Hepatocyte (in vitro differentiated cells): Measurements from ENCODE around the gene CA14. TPM values are rescaled to one million over a fixed set of nuclear protein-coding genes. Genes with fewer than 3 reads are reported as not detected.

Experiments used
- DNase-seq: peaks from one replicate; pipeline ENCODE4 v3.0.0-alpha.2; 2016; ENCODE audit warnings: low spot score
- H2AFZ ChIP-seq: fragments of 200-600 bp; sonication (generic); 2 replicates; pipeline ENCODE4 v1.6.0; 2016; ENCODE audit warnings: antibody characterized with exemption, mild to moderate bottlenecking
- H3K27ac ChIP-seq: fragments of 200-600 bp; sonication (generic); 2 replicates; pipeline ENCODE4 v1.5.1; 2016; ENCODE audit warnings: mild to moderate bottlenecking
- H3K27me3 ChIP-seq: fragments of 200-600 bp; sonication (generic); 2 replicates; pipeline ENCODE4 v1.6.1; 2016
- H3K36me3 ChIP-seq: fragments of 200-600 bp; sonication (generic); replicated peaks from 2 replicates; pipeline ENCODE4 v1.5.1; 2016; ENCODE audit warnings: low read depth; ENCODE audit not compliant: insufficient read depth
- H3K4me1 ChIP-seq: fragments of 200-600 bp; sonication (generic); 2 replicates; pipeline ENCODE4 v1.5.1; 2016; ENCODE audit warnings: mild to moderate bottlenecking, moderate library complexity; ENCODE audit not compliant: insufficient read depth
- H3K4me2 ChIP-seq: fragments of 200-600 bp; sonication (generic); 2 replicates; pipeline ENCODE4 v1.6.0; 2016
- H3K4me3 ChIP-seq: fragments of 200-600 bp; sonication (generic); 2 replicates; pipeline ENCODE4 v1.5.1; 2016; ENCODE audit warnings: mild to moderate bottlenecking
- H3K79me2 ChIP-seq: fragments of 200-600 bp; sonication (generic); 2 replicates; pipeline ENCODE4 v1.6.0; 2017; ENCODE audit warnings: mild to moderate bottlenecking
- H3K9me2 ChIP-seq: fragments of 200-600 bp; sonication (generic); replicated peaks from 2 replicates; pipeline ENCODE4 v1.6.0; 2017; ENCODE audit warnings: mild to moderate bottlenecking; ENCODE audit not compliant: insufficient read depth
- H3K9me3 ChIP-seq: fragments of 200-600 bp; sonication (generic); 2 replicates; pipeline ENCODE4 v1.5.1; 2016; ENCODE audit warnings: low read depth, mild to moderate bottlenecking
- H4K20me1 ChIP-seq: fragments of 200-600 bp; sonication (generic); 2 replicates; pipeline ENCODE4 v1.6.0; 2016; ENCODE audit warnings: mild to moderate bottlenecking; ENCODE audit not compliant: insufficient read depth, poor library complexity, severe bottlenecking
- EZH2 ChIP-seq: fragments of 200-600 bp; sonication (generic); IDR thresholded peaks from 2 replicates; pipeline ENCODE4 v1.6.1; 2016; ENCODE audit warnings: antibody characterized with exemption, mild to moderate bottlenecking, borderline replicate concordance
- EZH2phosphoT487 ChIP-seq: fragments of 200-600 bp; sonication (generic); IDR thresholded peaks from one replicate; pipeline ENCODE4 v1.6.1; 2018; ENCODE audit warnings: antibody characterized with exemption, mild to moderate bottlenecking, low read depth, moderate library complexity; ENCODE audit not compliant: unreplicated experiment, severe bottlenecking
- WGBS: methylation state at CpG from one replicate; pipeline ENCODE4 v1.1.6; 2016; ENCODE audit warnings: low lambda C conversion rate; ENCODE audit errors: missing lambda C conversion rate; 5-methylcytosine and 5-hydroxymethylcytosine counted together
- polyA plus RNA-seq: library from polyadenylated mRNA; unstranded; fragments of >200 nt; fragmentation: Nextera tagmentation; extraction: Ambion mirVana; gene quantifications from 2 replicates; pipeline ENCODE4 v1.2.1, GENCODE V29; 2016
- total RNA-seq: library from RNA; depleted of rRNA; stranded (reverse); fragments of >200 nt; gene quantifications from 2 replicates; pipeline ENCODE4 v1.2.3, GENCODE V29; 2014
- TF ChIP-seq, protein P1 (sequence below): fragments of 200-600 bp; sonication (generic); IDR thresholded peaks from 2 replicates; pipeline ENCODE4 v1.5.1; 2016; ENCODE audit warnings: antibody characterized with exemption, mild to moderate bottlenecking; ENCODE audit not compliant: poor library complexity

Gene CA14
- total and polyA plus RNA-seq, 2 experiments from 2014 or later, result 4.6 to 7.3 TPM

DNA sequence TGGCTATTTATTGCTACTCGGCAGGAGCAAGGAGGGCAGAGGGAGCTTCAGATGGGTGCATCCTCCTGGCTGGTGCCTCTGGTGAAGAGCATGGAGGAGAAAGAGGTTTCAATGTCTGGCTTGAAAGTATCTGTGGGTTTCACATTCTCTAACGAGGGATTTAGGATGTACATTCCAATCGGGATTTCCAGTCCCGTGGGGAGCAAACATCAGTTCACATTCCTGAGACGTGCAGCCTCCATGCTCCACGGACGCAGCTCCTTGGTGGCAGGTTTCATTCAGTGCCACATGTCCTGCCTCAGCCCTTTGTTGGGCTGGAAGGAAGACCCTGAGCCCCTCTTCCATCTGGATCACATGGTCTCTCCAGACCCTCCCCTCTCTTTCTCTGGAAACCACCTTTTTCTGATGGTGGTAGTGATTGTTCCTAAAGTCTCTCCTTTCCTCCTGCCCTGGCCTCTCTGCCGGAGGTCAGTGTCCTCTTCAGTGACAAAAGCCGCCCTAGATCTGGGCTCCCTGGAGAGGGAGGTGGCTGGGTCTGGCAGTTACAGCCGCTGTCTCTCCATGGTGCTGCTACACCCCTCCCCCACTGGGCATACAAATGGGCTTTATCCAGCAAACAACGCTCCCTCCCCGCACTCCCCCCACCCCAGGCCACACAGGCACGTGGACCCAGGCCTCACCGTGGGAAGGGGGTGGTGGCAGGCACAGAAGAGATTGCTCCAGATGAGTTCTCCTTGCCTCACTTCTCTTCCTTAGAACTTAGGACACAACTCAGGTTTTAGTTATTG is 826 bp upstream of the CA14 start:
- Histone ChIP-seq H3K9me3 (no peaks in the 10 kb centered on the region), H3K4me1 (peaks cover 48% of the 10 kb centered on the region), H3K27ac (peak overlapping the region; percentile 51), H2AFZ (peak overlapping the region; percentile 75), H3K9me2 (no peaks in the 10 kb centered on the region), H3K36me3 (no peaks in the 10 kb centered on the region), H3K4me2 (peak overlapping the region; percentile 76), H4K20me1 (no peaks in the 10 kb centered on the region), H3K79me2 (no peaks in the 10 kb centered on the region), H3K27me3 (no peaks in the 10 kb centered on the region), H3K4me3 (no peak overlapping the region)
- 10% methylated on average over 12 of the region's 14 CpGs for WGBS
- TF ChIP-seq, protein P1, sequence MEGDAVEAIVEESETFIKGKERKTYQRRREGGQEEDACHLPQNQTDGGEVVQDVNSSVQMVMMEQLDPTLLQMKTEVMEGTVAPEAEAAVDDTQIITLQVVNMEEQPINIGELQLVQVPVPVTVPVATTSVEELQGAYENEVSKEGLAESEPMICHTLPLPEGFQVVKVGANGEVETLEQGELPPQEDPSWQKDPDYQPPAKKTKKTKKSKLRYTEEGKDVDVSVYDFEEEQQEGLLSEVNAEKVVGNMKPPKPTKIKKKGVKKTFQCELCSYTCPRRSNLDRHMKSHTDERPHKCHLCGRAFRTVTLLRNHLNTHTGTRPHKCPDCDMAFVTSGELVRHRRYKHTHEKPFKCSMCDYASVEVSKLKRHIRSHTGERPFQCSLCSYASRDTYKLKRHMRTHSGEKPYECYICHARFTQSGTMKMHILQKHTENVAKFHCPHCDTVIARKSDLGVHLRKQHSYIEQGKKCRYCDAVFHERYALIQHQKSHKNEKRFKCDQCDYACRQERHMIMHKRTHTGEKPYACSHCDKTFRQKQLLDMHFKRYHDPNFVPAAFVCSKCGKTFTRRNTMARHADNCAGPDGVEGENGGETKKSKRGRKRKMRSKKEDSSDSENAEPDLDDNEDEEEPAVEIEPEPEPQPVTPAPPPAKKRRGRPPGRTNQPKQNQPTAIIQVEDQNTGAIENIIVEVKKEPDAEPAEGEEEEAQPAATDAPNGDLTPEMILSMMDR, result no peak
- TF ChIP-seq EZH2 (no peak), EZH2phosphoT487 (no peak)
- DNase-seq, result peak; percentile 50

DNA sequence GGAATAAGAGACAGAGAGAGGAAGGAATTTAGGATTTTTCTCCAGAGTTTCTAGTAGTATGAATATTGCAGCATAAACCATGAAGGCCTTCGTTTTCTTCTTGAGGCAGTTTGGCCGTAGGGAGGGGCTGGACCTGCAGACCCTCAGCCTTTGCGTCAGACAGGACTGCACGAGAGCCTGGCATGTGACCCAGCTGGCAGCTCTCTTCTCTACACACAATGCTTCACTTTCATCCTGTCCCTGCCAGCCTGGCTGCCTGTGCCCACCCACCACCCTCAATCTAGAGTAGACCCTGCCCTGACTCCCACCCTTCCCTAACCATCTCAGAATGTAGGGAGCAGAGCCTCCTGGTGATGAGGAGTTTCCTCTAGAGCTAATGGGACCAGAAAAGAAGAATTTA is 1.6 kb downstream of the CA14 start:
- Histone ChIP-seq H2AFZ (no peak overlapping the region), H3K36me3 (no peaks in the 10 kb centered on the region), H3K9me2 (no peaks in the 10 kb centered on the region), H3K4me3 (no peak overlapping the region), H3K9me3 (no peaks in the 10 kb centered on the region), H3K4me2 (peak overlapping the region; percentile 76), H3K27me3 (no peaks in the 10 kb centered on the region), H3K79me2 (no peaks in the 10 kb centered on the region), H3K27ac (peak overlapping the region; percentile 85), H3K4me1 (peaks cover 48% of the 10 kb centered on the region), H4K20me1 (no peaks in the 10 kb centered on the region)
- TF ChIP-seq EZH2phosphoT487 (no peak), EZH2 (no peak)
- TF ChIP-seq, protein P1, result no peak
- no peak for DNase-seq
- 46% methylated on average over 4 of the region's 4 CpGs for WGBS

DNA sequence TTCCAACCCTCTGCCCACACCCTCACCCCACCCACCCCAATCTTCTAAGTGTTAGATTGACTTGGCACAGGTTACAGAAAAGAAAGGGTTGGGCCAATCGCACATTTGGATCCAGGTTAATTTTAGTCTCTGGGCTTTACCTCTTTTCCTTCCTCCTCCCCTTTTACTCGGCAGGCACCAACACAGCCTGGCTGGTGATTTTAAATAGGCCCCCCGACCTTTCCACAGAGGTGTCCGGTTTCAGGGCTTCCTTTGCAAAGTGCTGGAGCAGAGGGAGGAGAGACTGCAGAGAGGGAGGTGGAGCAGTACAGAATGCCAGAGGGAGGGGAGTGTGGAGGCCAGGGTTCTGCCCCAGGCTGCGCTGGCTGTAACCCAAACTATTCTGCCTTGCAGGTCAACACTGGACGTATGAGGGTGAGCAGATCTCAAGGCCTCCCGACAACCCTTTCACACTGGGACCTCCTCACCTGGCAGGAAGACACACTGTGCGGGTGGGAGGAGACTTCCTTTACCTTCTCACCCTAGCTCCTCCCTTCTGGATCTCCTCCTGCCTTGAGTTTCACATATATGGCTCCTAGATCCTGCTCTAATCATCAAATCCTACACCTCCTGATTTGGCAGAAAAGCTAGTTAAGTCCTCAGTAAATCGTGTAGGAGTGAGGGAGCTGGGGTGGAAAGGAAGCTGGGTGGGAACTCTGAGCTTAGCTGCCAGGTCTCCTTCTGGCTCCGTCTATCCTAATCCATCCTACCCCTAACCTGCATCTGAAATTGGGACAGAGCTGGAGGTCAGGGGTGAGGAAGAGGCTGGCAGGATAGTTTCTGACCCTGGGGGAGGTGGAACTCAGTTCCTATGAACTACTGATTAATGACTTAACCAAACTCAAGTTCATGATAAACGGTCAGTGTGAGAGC is 2.4 kb downstream of the CA14 start:
- Histone ChIP-seq H3K27ac (peak overlapping the region; percentile 85), H3K4me2 (peak overlapping the region; percentile 76), H3K27me3 (no peaks in the 10 kb centered on the region), H2AFZ (peak overlapping the region; percentile 54), H3K4me1 (peaks cover 48% of the 10 kb centered on the region), H3K9me2 (no peaks in the 10 kb centered on the region), H3K79me2 (no peaks in the 10 kb centered on the region), H4K20me1 (no peaks in the 10 kb centered on the region), H3K36me3 (no peaks in the 10 kb centered on the region), H3K4me3 (no peak overlapping the region), H3K9me3 (no peaks in the 10 kb centered on the region)
- DNase-seq, result peak; percentile 73
- WGBS, result 11% methylated on average over 11 of the region's 11 CpGs
- TF ChIP-seq, protein P1, result no peak
- TF ChIP-seq EZH2phosphoT487 (no peak), EZH2 (no peak)
